GM12878 (cell line): Measurements from ENCODE around the gene GPR31. TPM values are rescaled to one million over a fixed set of nuclear protein-coding genes. Genes with fewer than 3 reads are reported as not detected.
A peak's percentile ranks its signal among the peaks of the same experiment; 100 is the strongest.

Experiments used
- BCL3 ChIP-seq: IDR thresholded peaks from 2 replicates; pipeline ENCODE4 v1.6.1; 2011; ENCODE audit warnings: borderline replicate concordance, low read depth, mild to moderate bottlenecking, moderate library complexity, low read length; ENCODE audit not compliant: insufficient read depth, poor library complexity, severe bottlenecking
- CHD4 ChIP-seq: fragments of 200-600 bp; sonication (generic); IDR thresholded peaks from 2 replicates; pipeline ENCODE4 v1.6.1; 2016; ENCODE audit warnings: mild to moderate bottlenecking
- EP300 ChIP-seq, 2 experiments: fragments of 150-350 bp in 1 of 2; IDR thresholded peaks; 2 replicates each; pipeline ENCODE4 v1.6.1; 2011 to 2012; ENCODE audit warnings: low read depth in 2 of 2, low read length in 2 of 2, borderline replicate concordance in 1 of 2, improper control_type of control experiment in 1 of 2, inconsistent platforms in 1 of 2; ENCODE audit not compliant: control insufficient read depth in 1 of 2
- ESRRA ChIP-seq: IDR thresholded peaks from 2 replicates; pipeline ENCODE4 v1.6.1; 2012; ENCODE audit warnings: mild to moderate bottlenecking, low read length, improper control_type of control experiment
- ETV6 ChIP-seq, 2 experiments: fragments of 450-650 bp in 1 of 2; IDR thresholded peaks in 1 of 2; conservative IDR thresholded peaks in 1 of 2; 2 replicates each; pipeline ENCODE4 v1.6.1; 2014; ENCODE audit warnings: antibody characterized with exemption in 1 of 2, borderline replicate concordance in 1 of 2, low read depth in 1 of 2, mild to moderate bottlenecking in 1 of 2, moderate library complexity in 1 of 2
- GABPA ChIP-seq: IDR thresholded peaks from 2 replicates; pipeline ENCODE4 v1.6.1; 2014; ENCODE audit warnings: antibody characterized with exemption, low read depth, mild to moderate bottlenecking, inconsistent platforms
- HSF1 ChIP-seq: fragments of 150-350 bp; IDR thresholded peaks from 2 replicates; pipeline ENCODE4 v1.6.1; 2014; ENCODE audit warnings: mild to moderate bottlenecking, low read depth, low read length
- NFYB ChIP-seq: IDR thresholded peaks from 2 replicates; pipeline ENCODE4 v1.6.1; 2011; ENCODE audit warnings: low read depth, mild to moderate bottlenecking, low read length, improper control_type of control experiment, moderate library complexity; ENCODE audit not compliant: insufficient read depth
- POLR2AphosphoS5 ChIP-seq: IDR thresholded peaks from 2 replicates; pipeline ENCODE4 v1.6.1; 2011; ENCODE audit warnings: mild to moderate bottlenecking, low read length, inconsistent platforms
- RB1 ChIP-seq: fragments of 450-650 bp; formaldehyde crosslinking; IDR thresholded peaks from 2 replicates; pipeline ENCODE4 v1.6.1; 2017; ENCODE audit warnings: mild to moderate bottlenecking, borderline replicate concordance
- RFX5 ChIP-seq: IDR thresholded peaks from 2 replicates; pipeline ENCODE4 v1.6.1; 2011; ENCODE audit warnings: low read depth, low read length, improper control_type of control experiment
- SIX5 ChIP-seq: IDR thresholded peaks from 2 replicates; pipeline ENCODE4 v1.6.1; 2011; ENCODE audit warnings: mild to moderate bottlenecking, low read depth, low read length, moderate library complexity; ENCODE audit not compliant: severe bottlenecking
- SPI1 ChIP-seq: IDR thresholded peaks from 2 replicates; pipeline ENCODE4 v1.6.1; 2011; ENCODE audit warnings: low read depth, mild to moderate bottlenecking, low read length, moderate library complexity, borderline replicate concordance; ENCODE audit not compliant: insufficient read depth
- TCF12 ChIP-seq: IDR thresholded peaks from 2 replicates; pipeline ENCODE4 v1.6.1; 2011; ENCODE audit warnings: low read depth, mild to moderate bottlenecking, low read length
- ZBTB40 ChIP-seq: fragments of 450-650 bp; IDR thresholded peaks from 2 replicates; pipeline ENCODE4 v1.6.1; 2016; ENCODE audit warnings: mild to moderate bottlenecking, moderate library complexity, borderline replicate concordance
- polyA plus RNA-seq, 11 experiments: library from polyadenylated mRNA; depleted of rRNA in 4 of 11; unstranded in 6 of 11; stranded (reverse) in 5 of 11; fragments of >200 nt; fragmentation: Nextera tagmentation in 4 of 11; fragmentation: Illumina TruSeq in 1 of 11; extraction: Ambion mirVana in 4 of 11; extraction: Trizol in 1 of 11; gene quantifications; 1 replicate in 1 of 11; 2 replicates in 10 of 11; pipeline versions ENCODE4 v1.2.1 to v1.2.3, GENCODE V29; 2011 to 2016; ENCODE audit warnings: inconsistent platforms in 2 of 11, missing spikeins in 2 of 11, low read depth in 1 of 11
- total RNA-seq, 4 experiments: library from RNA; depleted of rRNA in 3 of 4; stranded (reverse); fragments of >200 nt in 3 of 4; fragmentation: Illumina TruSeq in 1 of 4; extraction: Trizol in 1 of 4; gene quantifications; 2 replicates each; pipeline versions ENCODE4 v1.2.1 to v1.2.3, GENCODE V29; 2013 to 2021
- TF ChIP-seq, protein P1 (sequence below): IDR thresholded peaks from 2 replicates; pipeline ENCODE4 v1.6.1; 2011; ENCODE audit warnings: low read depth, low read length, improper control_type of control experiment, borderline replicate concordance
- TF ChIP-seq, protein P2 (sequence below): IDR thresholded peaks from 2 replicates; pipeline ENCODE4 v1.6.1; 2012; ENCODE audit warnings: low read length, inconsistent platforms

Gene GPR31
- total and polyA plus RNA-seq, 10 of the 15 experiments (the other 5 are each of a cell fraction or from before 2014, with no cell fraction given): not detected

DNA sequence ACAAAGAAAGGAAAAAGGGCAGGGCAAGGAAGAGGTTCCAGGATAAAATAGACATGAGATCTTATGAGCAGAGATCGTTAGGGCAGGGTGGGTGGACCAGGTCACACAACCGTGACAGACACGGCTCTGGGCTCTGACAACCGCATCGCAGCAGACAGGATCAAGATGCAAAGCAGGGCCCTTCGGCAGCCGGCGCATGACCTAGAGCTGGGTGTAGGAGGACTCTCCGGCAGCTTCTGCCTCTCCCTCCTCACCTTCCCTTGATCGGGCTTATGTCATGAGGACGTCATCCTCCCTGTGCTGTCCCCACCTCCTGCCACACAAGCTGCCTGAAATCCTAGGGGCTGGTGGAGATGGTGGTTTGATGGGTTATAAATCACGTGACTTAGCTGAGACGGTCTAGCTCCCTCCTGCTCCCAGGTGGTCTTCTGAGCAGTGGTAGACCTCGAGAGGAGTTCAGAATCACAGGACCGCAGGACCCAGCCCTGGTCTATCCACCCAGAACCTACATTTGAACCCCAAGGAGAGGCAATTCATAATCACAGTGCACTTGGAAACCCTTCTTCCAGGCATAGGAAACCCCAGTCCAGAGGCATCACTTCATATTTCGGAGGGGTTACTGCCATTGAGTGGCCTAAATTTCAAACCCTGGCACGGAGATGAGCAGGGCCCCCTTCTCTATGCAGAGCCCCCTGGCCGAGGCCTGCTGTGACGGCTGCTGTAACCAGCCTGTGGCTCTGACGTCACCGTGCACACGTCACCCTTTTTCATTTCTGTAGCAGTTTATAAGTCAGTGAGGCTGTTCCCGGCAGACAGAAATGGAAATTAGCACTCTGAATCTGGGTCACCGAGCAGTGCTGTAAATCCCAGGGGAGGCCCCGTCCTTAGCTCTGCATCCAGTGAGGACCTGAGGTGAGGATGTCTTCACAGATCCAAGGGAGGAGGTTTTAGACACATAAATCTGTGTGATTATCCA is 43.6 kb downstream of the GPR31 start (continued):
- TF ChIP-seq NFYB (no peak), TCF12 (peak; percentile 78), HSF1 (no peak), EP300 (IDR thresholded peaks at IDR 0.05; ENCODE audit: borderline replicate concordance in 1 of 2, control insufficient read depth in 1 of 2, low read depth in 2 of 2, low read length in 2 of 2) (peak; percentile 83 to 91), BCL3 (no peak), ESRRA (peak; percentile 73; the same call in 1 of the 2 replicates), CHD4 (no peak), POLR2AphosphoS5 (peak; percentile 79), RFX5 (0 out of 2 replicates have a peak, but pooled peaks have one; percentile 41), ZBTB40 (peak; percentile 35; the same call in 1 of the 2 replicates), SIX5 (no peak), SPI1 (no peak), ETV6 (conservative IDR thresholded peaks at IDR 0.05 in 1 of 2, IDR thresholded peaks at IDR 0.05 in 1 of 2; ENCODE audit: borderline replicate concordance in 1 of 2, low read depth in 1 of 2) (no peak), GABPA (no peak), RB1 (peak; percentile 78; the same call in 1 of the 2 replicates)
- TF ChIP-seq, protein P1, sequence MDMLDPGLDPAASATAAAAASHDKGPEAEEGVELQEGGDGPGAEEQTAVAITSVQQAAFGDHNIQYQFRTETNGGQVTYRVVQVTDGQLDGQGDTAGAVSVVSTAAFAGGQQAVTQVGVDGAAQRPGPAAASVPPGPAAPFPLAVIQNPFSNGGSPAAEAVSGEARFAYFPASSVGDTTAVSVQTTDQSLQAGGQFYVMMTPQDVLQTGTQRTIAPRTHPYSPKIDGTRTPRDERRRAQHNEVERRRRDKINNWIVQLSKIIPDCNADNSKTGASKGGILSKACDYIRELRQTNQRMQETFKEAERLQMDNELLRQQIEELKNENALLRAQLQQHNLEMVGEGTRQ: peak; percentile 62; the same call in 1 of the 2 replicates
- TF ChIP-seq, protein P2, sequence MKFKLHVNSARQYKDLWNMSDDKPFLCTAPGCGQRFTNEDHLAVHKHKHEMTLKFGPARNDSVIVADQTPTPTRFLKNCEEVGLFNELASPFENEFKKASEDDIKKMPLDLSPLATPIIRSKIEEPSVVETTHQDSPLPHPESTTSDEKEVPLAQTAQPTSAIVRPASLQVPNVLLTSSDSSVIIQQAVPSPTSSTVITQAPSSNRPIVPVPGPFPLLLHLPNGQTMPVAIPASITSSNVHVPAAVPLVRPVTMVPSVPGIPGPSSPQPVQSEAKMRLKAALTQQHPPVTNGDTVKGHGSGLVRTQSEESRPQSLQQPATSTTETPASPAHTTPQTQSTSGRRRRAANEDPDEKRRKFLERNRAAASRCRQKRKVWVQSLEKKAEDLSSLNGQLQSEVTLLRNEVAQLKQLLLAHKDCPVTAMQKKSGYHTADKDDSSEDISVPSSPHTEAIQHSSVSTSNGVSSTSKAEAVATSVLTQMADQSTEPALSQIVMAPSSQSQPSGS: 0 out of 2 replicates have a peak, but pooled peaks have one; percentile 58
